ENCODE measurements around the gene RHOD.
A peak's percentile ranks its signal among the peaks of the same experiment; 100 is the strongest.

RHOD gene

GRCh38 chr11:67056267-67057204 is at the start of gene RHOD:
RHOD (plus strand) TSS chr11:67056847; CDS start chr11:67056903, 56 bp downstream.
- Mint-ChIP-seq H3K27ac (no peak within 1 kb of the TSS), H3K4me3 (peak within 1 kb of the TSS; percentile 53), H3K27me3 (peaks cover 18% of the 10 kb centered on the region), H3K36me3 (ENCODE audit: low read depth) (no peaks in the 10 kb centered on the region), H3K4me1 (peaks cover 17% of the 10 kb centered on the region), H3K9me3 (no peaks in the 10 kb centered on the region)
- DNase-seq (peak; percentile 39), ATAC-seq (peak; percentile 34)

- DNase-seq (no peak), ATAC-seq (no peak)
- no peaks in the 10 kb centered on the region for H3K36me3 Mint-ChIP-seq (ENCODE audit: low read depth)
- no peak overlapping the region for H3K27ac Mint-ChIP-seq
- no peaks in the 10 kb centered on the region for H3K27me3 Mint-ChIP-seq
- H3K4me1 Mint-ChIP-seq, result peaks cover 2% of the 10 kb centered on the region
- H3K4me3 Mint-ChIP-seq, result no peak overlapping the region
- H3K9me3 Mint-ChIP-seq, result no peaks in the 10 kb centered on the region
Observed at GRCh38 chr11:67007126-67007525, 49.5 kb upstream of the RHOD start.

GRCh38 chr11:67010296-67010905 is 46.2 kb upstream of the RHOD start:
- H3K4me1 Mint-ChIP-seq, result peaks cover 2% of the 10 kb centered on the region
- H3K27ac Mint-ChIP-seq, result no peak overlapping the region
- no peaks in the 10 kb centered on the region for H3K27me3 Mint-ChIP-seq
- DNase-seq (no peak), ATAC-seq (no peak)
- H3K36me3 Mint-ChIP-seq (ENCODE audit: low read depth), result no peaks in the 10 kb centered on the region
- H3K9me3 Mint-ChIP-seq, result no peaks in the 10 kb centered on the region
- no peak overlapping the region for H3K4me3 Mint-ChIP-seq

GRCh38 chr11:67013511-67014045 is 43.1 kb upstream of the RHOD start:
- Mint-ChIP-seq H3K9me3 (no peaks in the 10 kb centered on the region), H3K27me3 (peaks cover 5% of the 10 kb centered on the region), H3K36me3 (ENCODE audit: low read depth) (no peaks in the 10 kb centered on the region), H3K27ac (no peak overlapping the region), H3K4me1 (no peaks in the 10 kb centered on the region), H3K4me3 (no peak overlapping the region)
- ATAC-seq (no peak), DNase-seq (no peak)

GRCh38 chr11:67014343-67014742 is 42.3 kb upstream of the RHOD start:
- Mint-ChIP-seq H3K36me3 (ENCODE audit: low read depth) (no peaks in the 10 kb centered on the region), H3K27me3 (peaks cover 9% of the 10 kb centered on the region), H3K4me3 (no peak overlapping the region), H3K9me3 (peaks cover 4% of the 10 kb centered on the region), H3K4me1 (no peaks in the 10 kb centered on the region), H3K27ac (no peak overlapping the region)
- ATAC-seq (no peak), DNase-seq (no peak)

GRCh38 chr11:67015048-67015447 is 41.6 kb upstream of the RHOD start:
- Mint-ChIP-seq H3K27ac (no peak overlapping the region), H3K9me3 (peaks cover 4% of the 10 kb centered on the region), H3K36me3 (ENCODE audit: low read depth) (no peaks in the 10 kb centered on the region), H3K4me1 (no peaks in the 10 kb centered on the region), H3K4me3 (no peak overlapping the region), H3K27me3 (peaks cover 9% of the 10 kb centered on the region)
- DNase-seq, result no peak
- ATAC-seq, result no peak

- Mint-ChIP-seq H3K9me3 (peaks cover 4% of the 10 kb centered on the region), H3K27me3 (peaks cover 15% of the 10 kb centered on the region), H3K4me1 (peaks cover 7% of the 10 kb centered on the region), H3K36me3 (ENCODE audit: low read depth) (no peaks in the 10 kb centered on the region), H3K27ac (no peak overlapping the region), H3K4me3 (no peak overlapping the region)
- DNase-seq (no peak), ATAC-seq (no peak)
Observed at GRCh38 chr11:67016550-67016949, 40.1 kb upstream of the RHOD start.

GRCh38 chr11:67020949-67021348 is 35.7 kb upstream of the RHOD start:
- H3K9me3 Mint-ChIP-seq, result peaks cover 4% of the 10 kb centered on the region
- ATAC-seq (peak; percentile 40), DNase-seq (no peak)
- no peaks in the 10 kb centered on the region for H3K36me3 Mint-ChIP-seq (ENCODE audit: low read depth)
- no peak overlapping the region for H3K4me3 Mint-ChIP-seq
- peaks cover 33% of the 10 kb centered on the region for H3K4me1 Mint-ChIP-seq
- H3K27ac Mint-ChIP-seq, result peak overlapping the region; percentile 21
- H3K27me3 Mint-ChIP-seq, result peaks cover 42% of the 10 kb centered on the region

GRCh38 chr11:67022341-67022933 is 34.2 kb upstream of the RHOD start:
- Mint-ChIP-seq H3K4me3 (peak overlapping the region; percentile 40), H3K27ac (no peak overlapping the region), H3K27me3 (peaks cover 48% of the 10 kb centered on the region)

GRCh38 chr11:67022961-67023956 is 33.4 kb upstream of the RHOD start, which contains the start of gene SYT12:
SYT12 (plus strand) TSS chr11:67023134; CDS start chr11:67030145, 7,011 bp downstream.
- Mint-ChIP-seq H3K36me3 (ENCODE audit: low read depth) (no peaks in the 10 kb centered on the region), H3K27ac (no peak within 1 kb of the TSS), H3K4me3 (peak within 1 kb of the TSS; percentile 67), H3K9me3 (peaks cover 4% of the 10 kb centered on the region), H3K4me1 (peaks cover 33% of the 10 kb centered on the region), H3K27me3 (peaks cover 49% of the 10 kb centered on the region)
- peak; percentile 25 for DNase-seq
- ATAC-seq, result no peak

More at GRCh38 chr11:67022341-67022933, 34.2 kb upstream of the RHOD start:
- peaks cover 33% of the 10 kb centered on the region for H3K4me1 Mint-ChIP-seq
- H3K9me3 Mint-ChIP-seq, result peaks cover 4% of the 10 kb centered on the region
- no peaks in the 10 kb centered on the region for H3K36me3 Mint-ChIP-seq (ENCODE audit: low read depth)
- ATAC-seq (no peak), DNase-seq (no peak)

- Mint-ChIP-seq H3K27ac (no peak overlapping the region), H3K36me3 (ENCODE audit: low read depth) (no peaks in the 10 kb centered on the region), H3K27me3 (peaks cover 51% of the 10 kb centered on the region), H3K9me3 (peaks cover 1% of the 10 kb centered on the region), H3K4me3 (no peak overlapping the region), H3K4me1 (peaks cover 33% of the 10 kb centered on the region)
- no peak for DNase-seq
- ATAC-seq, result no peak
Observed at GRCh38 chr11:67023957-67024353, 32.7 kb upstream of the RHOD start.

GRCh38 chr11:67024410-67024809 is 32.2 kb upstream of the RHOD start:
- H3K4me1 Mint-ChIP-seq, result peaks cover 33% of the 10 kb centered on the region
- peak; percentile 60 for DNase-seq
- H3K4me3 Mint-ChIP-seq, result peak overlapping the region; percentile 50
- H3K36me3 Mint-ChIP-seq (ENCODE audit: low read depth), result no peaks in the 10 kb centered on the region
- no peaks in the 10 kb centered on the region for H3K9me3 Mint-ChIP-seq
- peak; percentile 75 for ATAC-seq
- peak overlapping the region; percentile 88 for H3K27ac Mint-ChIP-seq
- peaks cover 54% of the 10 kb centered on the region for H3K27me3 Mint-ChIP-seq

- H3K9me3 Mint-ChIP-seq, result no peaks in the 10 kb centered on the region
- DNase-seq (no peak), ATAC-seq (peak; percentile 4)
- peak overlapping the region; percentile 50 for H3K4me3 Mint-ChIP-seq
- no peaks in the 10 kb centered on the region for H3K36me3 Mint-ChIP-seq (ENCODE audit: low read depth)
- peaks cover 59% of the 10 kb centered on the region for H3K27me3 Mint-ChIP-seq
- H3K27ac Mint-ChIP-seq, result no peak overlapping the region
- peaks cover 33% of the 10 kb centered on the region for H3K4me1 Mint-ChIP-seq
Observed at GRCh38 chr11:67024966-67025365, 31.7 kb upstream of the RHOD start.
